ENCODE measurements around the gene PPT1.

The PPT1 gene

GRCh38 chr1:40096977-40097782, at the start of gene PPT1:
TSS of gene PPT1 (minus strand) at chr1:40097252. CDS start at chr1:40097238, 14 bp downstream.
- peak; percentile 57 for DNase-seq (ENCODE audit: low read depth)

DNA sequence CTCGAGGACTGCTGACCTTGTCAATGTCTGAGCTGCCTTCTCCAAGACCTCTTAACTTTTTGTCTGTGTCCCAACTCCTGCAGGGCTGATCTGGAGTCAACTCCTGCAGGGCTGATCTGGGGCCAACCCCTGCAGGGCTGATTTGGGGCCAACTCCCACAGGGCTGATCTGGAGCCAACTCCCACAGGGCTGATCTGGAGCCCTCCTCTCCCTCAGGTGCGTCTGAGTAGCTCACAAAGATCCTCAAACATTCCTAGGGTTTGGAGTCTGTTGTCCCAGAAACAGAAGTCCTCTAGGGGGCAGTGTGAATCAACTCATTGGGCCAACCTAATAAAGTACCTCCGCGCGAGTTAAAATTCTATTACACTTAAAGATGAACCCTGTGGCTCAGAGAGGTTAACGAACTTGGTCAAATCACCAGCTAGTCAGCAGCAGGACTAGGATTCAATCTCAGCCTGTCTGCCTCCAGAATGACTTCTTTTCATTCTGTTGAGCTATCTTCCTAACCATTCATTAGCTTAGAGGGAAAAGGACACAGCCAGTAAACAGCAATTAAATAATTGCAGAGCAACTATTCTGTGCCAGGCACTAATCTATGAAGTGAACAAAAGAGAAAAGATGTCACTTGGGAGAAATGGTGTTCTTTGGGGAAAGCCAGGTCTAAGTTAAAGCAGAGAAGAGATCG, 47.0 kb upstream of the PPT1 start:
- peak; percentile 31 for DNase-seq (ENCODE audit: low read depth)

- no peak for DNase-seq (ENCODE audit: low read depth)
These were observed 45.0 kb upstream of the PPT1 start for GRCh38 chr1:40141878-40142535.

DNA sequence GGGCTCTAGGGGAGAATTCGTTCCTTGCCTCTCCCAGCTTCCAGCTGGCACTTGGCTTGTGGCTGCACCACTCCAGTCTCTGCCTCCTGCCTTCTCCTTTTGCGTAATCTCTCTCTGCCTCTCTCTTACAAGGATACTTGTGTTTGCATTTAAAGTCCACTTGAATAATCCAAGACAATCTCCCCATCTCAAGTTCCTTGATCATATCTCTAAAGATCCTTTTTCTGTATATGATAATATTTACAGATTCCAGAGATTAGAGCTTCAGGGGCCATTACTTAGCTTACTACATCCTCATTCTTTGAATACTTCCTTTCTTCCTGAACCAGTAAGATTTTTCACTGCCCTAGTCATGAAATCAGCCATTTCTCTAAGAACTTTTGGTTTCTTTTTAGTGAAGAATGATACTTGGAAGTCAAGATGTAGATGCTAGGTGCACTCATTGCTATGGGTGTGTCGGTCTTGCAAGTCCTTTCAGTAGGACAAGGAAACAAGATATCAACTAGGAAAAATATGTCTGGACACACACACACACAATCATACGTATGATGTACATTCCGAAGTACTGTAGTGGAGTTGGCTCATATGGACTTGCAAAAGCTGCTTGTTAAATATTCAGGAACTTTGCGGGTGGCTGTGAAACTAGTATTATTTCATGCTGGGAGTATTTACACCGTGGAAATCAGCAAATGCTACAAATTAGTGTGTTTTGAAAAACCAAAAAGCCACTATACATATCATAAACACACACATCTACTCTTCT, 43.3 kb upstream of the PPT1 start:
- DNase-seq (ENCODE audit: low read depth), result no peak

- no peak for DNase-seq (ENCODE audit: low read depth)
These were observed 36.8 kb upstream of the PPT1 start for GRCh38 chr1:40133839-40134238.

GRCh38 chr1:40133312-40133665, 36.2 kb upstream of the PPT1 start:
- no peak for DNase-seq (ENCODE audit: low read depth)

DNA sequence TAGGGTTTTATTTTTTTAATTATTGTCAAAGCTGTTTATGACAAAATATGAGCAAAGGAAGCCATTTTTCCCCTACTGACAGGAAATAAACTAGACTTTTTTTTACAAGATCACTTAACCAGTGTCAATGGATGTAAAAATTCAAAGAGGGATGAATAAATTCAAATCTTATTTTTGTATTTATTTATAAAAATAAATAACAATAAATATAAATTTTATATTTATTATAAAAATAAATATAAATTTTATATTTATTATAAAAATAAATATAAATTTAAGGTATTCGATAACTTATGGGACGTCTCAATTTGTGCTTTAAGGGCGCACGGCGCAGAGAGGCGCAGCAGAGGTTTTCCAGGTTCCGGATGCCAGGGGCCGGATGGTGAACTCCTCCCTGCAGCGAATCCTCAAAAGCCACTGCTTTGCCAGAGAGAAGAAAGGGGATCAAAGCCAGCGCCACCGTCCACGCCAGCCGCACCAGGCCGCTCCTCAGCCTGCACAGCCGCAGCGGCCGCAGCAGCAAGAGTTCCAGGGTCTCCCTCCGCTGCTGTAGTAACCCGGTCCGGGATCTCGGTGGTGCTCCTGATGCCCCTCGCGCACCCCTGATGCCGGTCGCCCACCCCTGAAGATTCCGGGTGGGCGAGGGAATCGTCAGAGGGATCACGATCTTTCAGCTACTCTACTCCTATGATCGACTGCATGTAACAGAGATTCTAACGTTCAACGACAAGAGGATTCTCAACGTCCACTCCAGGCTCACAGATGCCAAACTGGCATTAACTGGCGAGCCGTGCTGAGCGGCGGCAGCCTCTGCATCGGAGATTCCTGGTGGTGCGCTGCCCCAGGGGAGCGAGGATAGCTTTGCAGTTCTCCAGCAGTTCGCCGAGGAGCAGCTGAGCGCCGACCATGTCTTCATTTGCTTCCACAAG, 35.6 kb upstream of the PPT1 start:
- DNase-seq (ENCODE audit: low read depth), result no peak

- DNase-seq (ENCODE audit: low read depth), result no peak
These were observed 33.8 kb upstream of the PPT1 start for GRCh38 chr1:40130892-40131291.

DNA sequence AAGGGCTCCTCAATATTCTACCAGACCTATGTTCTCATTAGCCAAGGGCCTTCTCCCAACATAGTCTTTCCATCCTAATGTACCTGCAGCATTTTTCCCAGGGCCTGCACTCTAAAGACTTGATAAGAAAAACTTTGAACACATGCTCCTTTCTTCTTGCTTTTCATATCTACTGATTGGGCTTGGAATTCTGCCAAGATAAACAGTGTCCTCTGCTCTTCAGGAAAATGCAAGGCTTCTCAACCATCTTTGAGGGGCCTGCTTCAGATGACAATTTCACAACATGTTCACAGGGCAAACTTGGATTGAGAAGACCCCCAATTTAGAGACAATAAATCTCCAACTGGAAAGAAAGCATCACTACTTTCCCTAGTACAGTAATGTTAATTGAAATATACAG, 25.8 kb upstream of the PPT1 start:
- no peak for DNase-seq (ENCODE audit: low read depth)

DNA sequence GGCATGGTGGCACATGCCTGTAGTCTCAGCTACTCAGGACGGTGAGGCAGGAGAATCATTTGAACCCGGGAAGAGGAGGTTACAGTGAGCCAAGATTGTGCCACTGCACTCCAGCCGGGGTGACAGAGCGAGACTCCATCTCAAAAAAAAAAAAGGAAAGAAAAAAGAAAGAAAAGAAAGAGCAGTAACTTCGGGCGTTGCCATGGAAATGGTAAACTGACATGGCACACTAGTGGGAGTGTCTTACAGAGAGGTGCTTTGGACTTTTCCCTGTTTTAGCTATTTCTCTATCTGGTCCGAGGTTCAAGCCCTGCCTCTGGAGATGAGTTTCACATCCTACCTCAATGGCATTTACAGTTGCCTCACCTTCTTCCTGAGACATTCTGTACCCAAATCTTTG, 23.1 kb upstream of the PPT1 start:
- no peak for DNase-seq (ENCODE audit: low read depth)

GRCh38 chr1:40114400-40114799, 17.3 kb upstream of the PPT1 start:
- no peak for DNase-seq (ENCODE audit: low read depth)

- DNase-seq (ENCODE audit: low read depth), result no peak
These were observed 13.3 kb upstream of the PPT1 start for GRCh38 chr1:40110389-40110788.

DNA sequence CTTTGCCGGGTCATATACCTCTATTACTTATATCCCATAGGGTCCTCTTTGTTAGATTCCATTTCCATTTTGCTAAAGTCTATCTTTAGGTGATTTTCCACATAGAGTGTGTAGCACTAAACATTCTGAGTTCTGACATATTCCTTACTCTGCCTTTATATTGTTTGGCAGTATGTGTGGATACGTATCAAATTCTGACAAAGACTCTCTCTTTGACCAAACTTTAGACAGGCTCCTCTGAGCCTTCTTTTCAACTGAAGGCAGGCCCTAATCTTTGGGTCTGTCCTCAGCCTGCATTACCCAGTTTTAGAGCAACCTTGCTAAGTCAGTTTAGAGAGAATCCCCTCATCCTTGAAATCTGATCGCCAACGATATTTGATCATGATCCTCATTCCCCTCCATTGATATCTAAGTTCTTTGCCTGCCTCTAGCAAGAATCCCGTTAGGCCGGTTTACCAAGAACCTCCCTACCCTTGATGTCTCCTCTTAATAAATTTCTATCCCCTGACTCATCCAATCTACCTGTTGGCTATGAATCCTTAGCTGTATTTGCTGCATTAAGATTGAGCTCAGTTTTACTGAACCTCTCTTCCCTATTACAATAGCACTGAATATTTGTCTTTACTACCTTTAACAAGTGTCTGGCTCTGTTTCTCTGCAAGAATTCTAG, 10.4 kb upstream of the PPT1 start:
- DNase-seq (ENCODE audit: low read depth), result no peak

DNA sequence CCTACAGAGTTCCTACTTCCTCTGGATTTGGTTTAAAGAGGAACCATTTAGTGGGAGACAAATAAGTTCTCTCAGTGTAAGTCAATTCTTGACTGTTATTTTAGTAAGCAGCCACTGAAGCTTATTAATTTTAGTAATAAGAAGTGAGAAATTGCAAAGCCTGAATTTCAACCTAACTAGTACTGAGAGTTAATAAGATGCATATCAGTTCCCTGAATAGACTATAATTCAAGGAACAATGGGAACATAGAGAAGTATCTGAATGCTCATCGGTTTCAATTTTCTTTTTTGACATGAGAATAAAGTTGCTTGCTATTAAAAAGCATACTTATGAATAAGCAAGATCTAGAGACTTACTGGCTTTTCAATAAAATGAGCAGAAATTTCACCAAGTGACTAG, 8.0 kb upstream of the PPT1 start:
- DNase-seq (ENCODE audit: low read depth), result no peak

GRCh38 chr1:40102896-40103295, 5.8 kb upstream of the PPT1 start:
- DNase-seq (ENCODE audit: low read depth), result no peak

DNA sequence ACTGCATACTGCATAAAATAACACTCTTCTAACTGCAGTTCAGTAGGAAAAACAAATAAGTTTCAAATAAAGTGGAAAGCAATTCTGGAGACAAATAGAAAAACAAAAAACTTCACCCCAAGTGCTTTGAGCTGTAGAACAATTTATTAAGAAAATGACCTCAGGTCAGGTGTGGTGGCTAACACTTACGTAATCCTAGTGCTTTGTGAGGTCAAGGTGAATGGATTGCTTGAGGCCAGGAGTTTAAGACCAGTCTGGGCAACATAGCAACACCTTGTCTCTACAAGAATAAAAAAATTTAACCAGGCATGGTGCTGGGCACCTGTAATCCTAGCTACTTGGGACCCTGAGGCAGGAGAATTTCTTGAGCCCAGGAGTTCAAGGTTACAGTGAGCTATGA, 5.0 kb upstream of the PPT1 start:
- DNase-seq (ENCODE audit: low read depth), result no peak

DNA sequence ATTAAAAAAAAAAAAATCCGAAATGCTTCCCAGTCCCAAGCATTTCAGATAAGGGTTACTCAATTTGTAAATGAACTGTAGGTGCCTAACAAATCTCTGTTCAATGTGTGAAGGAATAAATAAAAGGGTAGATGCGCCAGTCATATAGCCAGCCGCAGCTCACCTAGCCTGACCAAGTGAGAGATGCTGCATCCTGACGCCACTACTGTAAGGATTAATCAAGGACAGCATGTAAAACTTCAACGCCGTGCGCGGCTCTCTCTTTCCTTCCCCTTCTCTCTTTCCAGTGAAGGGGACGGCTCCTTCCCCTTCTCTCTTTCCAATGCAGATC, 441 bp downstream of the PPT1 start:
- DNase-seq (ENCODE audit: low read depth), result no peak

- no peak for DNase-seq (ENCODE audit: low read depth)
These were observed 1.2 kb downstream of the PPT1 start for GRCh38 chr1:40095806-40096205.

- no peak for DNase-seq (ENCODE audit: low read depth)
These were observed 2.5 kb downstream of the PPT1 start for GRCh38 chr1:40094466-40095110.

Measured in activated gamma-delta T cell treated with anti-CD3 and anti-CD28 coated beads, Interleukin-2, amount 50 U/mL, for 16 hours (primary cell).